BJ (cell line): Measurements from ENCODE around the gene TIMP3. TPM values are rescaled to one million over a fixed set of nuclear protein-coding genes. Genes with fewer than 3 reads are reported as not detected.

Source experiments
- CTCF ChIA-PET: fragments of 350-600 bp; formaldehyde crosslinking; extraction: SDS; loops from one replicate; lab custom pipeline; 2021; ENCODE audit warnings: antibody characterized with exemption, inconsistent platforms; lab: Yijun Ruan, JAX
- POLR2A ChIA-PET: fragments of 300-600 bp; sonication (Branson Sonifier 250); formaldehyde crosslinking; extraction: SDS; loops from one replicate; lab custom pipeline; 2021; ENCODE audit warnings: antibody characterized with exemption; lab: Charles Lee
- DNase-seq: peaks from one replicate; pipeline ENCODE4 v3.0.0-alpha.2; 2011; ENCODE audit warnings: low read depth
- H3K27me3 ChIP-seq: 2 replicates; pipeline ENCODE4 v1.6.0; 2011; ENCODE audit warnings: low read length; ENCODE audit not compliant: control insufficient read depth, insufficient read depth
- H3K36me3 ChIP-seq: 2 replicates; pipeline ENCODE4 v1.5.1; 2011; ENCODE audit warnings: low read length; ENCODE audit not compliant: control insufficient read depth, insufficient read depth
- H3K4me3 ChIP-seq: 2 replicates; pipeline ENCODE4 v1.5.1; 2011; ENCODE audit warnings: low read depth, mild to moderate bottlenecking, control low read depth, low read length
- CTCF ChIP-seq: IDR thresholded peaks from 2 replicates; pipeline ENCODE4 v1.5.1; 2011; ENCODE audit warnings: low read depth, mild to moderate bottlenecking, control low read depth, inconsistent platforms, low read length, moderate library complexity; ENCODE audit not compliant: insufficient read depth
- polyA plus RNA-seq: library from polyadenylated mRNA; depleted of rRNA; stranded (reverse); fragments of >200 nt; gene quantifications from 2 replicates; pipeline ENCODE4 v1.2.3, GENCODE V29; 2011

Gene TIMP3
- polyA plus RNA-seq, 1 experiment: 544 TPM

DNA sequence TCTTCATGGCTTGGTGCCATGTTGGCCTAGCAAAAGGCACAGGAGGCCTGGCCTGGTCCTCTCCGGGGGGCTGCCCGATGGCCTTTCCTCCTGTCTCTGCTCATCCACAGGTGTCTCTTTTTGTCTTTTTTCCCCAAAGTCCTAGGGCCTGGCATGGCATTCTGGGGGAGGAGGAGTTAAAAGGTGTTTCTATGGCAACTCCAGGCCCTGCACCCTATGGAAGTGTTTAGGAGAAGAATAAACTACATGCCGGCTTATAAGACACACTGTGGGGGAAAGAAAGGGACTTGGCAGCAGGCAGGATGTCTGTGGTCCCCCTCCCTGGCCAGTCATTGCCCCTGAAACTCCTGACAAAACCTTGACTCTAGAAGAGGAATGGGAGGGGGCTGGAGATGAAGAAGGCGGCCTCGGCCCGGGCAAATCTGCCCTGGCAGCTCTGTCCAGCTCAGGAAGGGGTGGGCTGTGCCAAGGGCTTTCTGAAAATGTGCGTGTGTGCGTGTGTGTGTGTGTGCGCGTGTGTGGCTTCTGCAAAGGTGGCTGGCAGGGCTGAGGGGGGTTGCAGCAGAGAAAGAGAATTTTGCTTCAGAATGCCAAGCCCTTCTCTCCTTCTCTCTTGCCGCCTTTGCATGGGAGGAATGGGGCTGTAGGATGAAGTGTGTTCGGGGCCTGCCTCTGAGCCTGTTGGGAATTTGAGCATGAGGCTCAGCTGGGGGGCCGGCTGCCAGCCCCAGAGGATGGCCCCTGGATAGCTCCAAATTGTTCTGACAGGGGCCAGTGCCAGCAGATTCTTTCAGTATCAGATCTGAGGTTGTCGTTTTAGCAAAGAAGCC is 3.2 kb downstream of the TIMP3 start:
- Histone ChIP-seq H3K4me3 (peak overlapping the region; percentile 96), H3K27me3 (no peaks in the 10 kb centered on the region), H3K36me3 (peaks cover 10% of the 10 kb centered on the region)
- POLR2A ChIA-PET: interaction anchor here (0.7 to 1.4 kb wide), 4 partner anchors 103 to 872 kb away, joined by 3 to 5 read pairs (median 4); no protein-coding TSS in a partner anchor
- CTCF ChIA-PET: interaction anchor here (1.2 to 12.8 kb wide), 8 partner anchors 8 to 275 kb away, joined by 4 to 266 read pairs (median 8); no protein-coding TSS in a partner anchor
- no peak for TF ChIP-seq CTCF
- DNase-seq: no peak

- Histone ChIP-seq H3K4me3 (no peak overlapping the region; the same call in 1 of the 2 replicates), H3K36me3 (peaks cover 11% of the 10 kb centered on the region), H3K27me3 (no peaks in the 10 kb centered on the region)
- TF ChIP-seq CTCF: no peak
- ChIA-PET CTCF (interaction anchor here (0.6 to 3.0 kb wide), 5 partner anchors 8 to 393 kb away, joined by 3 to 9 read pairs (median 5); partner anchors contain the start of gene RTCB), POLR2A (no interaction called here)
- DNase-seq: no peak
Measured at GRCh38 chr22:32805361-32805881, 3.9 kb downstream of the TIMP3 start.

DNA sequence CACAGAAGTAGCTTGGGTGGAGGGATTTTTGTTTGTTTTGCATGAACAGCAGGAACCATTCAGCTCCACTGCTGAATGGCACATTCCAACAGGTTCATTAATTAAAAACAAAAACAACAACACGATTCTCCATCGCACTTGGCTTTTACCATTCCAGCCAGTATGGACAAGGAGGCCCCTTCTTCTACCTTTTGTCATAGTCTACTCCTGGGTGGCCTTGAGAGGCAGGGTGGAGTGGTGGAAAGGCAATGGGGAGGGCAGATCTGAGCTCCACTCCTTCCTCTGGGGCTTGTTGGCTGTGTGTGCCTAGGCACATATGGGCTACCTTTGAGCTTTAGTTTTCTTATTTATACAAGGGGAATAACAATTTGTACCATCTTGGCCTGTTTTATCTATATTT is 4.8 kb downstream of the TIMP3 start:
- H3K27me3 ChIP-seq: no peaks in the 10 kb centered on the region
- no peak for DNase-seq
- peaks cover 14% of the 10 kb centered on the region for H3K36me3 ChIP-seq
- H3K4me3 ChIP-seq: no peak overlapping the region
- TF ChIP-seq CTCF: no peak
- ChIA-PET POLR2A (interaction anchor here (0.6 kb wide), 1 partner anchor 184 kb away, joined by 3 read pairs; no protein-coding TSS in a partner anchor), CTCF (interaction anchor here (1.1 to 1.9 kb wide), 5 partner anchors 9 to 394 kb away, joined by 3 to 6 read pairs (median 4); partner anchors contain the start of gene RTCB)

DNA sequence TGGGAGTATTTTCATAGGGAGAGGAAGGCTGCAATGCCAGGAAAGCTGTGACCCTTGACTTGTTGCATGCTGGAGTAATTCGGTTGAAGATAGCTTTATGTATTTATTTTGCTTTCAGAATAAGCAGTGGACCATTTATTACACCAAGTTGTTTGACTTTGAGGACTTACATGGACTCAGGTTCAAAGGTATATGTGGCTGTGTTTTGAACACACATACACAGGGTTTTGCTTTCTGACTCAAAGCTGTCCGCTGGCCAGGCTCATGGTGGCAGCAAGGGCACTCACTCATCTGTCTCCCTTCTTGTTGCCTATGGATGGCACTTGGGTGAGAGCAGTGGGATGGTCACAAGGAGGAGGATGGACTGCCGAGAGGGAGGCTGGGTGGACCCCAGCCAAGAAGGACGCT is 6.5 kb downstream of the TIMP3 start:
- no peak for TF ChIP-seq CTCF
- ChIA-PET POLR2A (no interaction called here), CTCF (interaction anchor here (0.5 to 2.2 kb wide), 5 partner anchors 9 to 279 kb away, joined by 3 to 12 read pairs (median 4); no protein-coding TSS in a partner anchor)
- DNase-seq: no peak
- no peaks in the 10 kb centered on the region for H3K27me3 ChIP-seq
- H3K36me3 ChIP-seq: peaks cover 14% of the 10 kb centered on the region
- no peak overlapping the region for H3K4me3 ChIP-seq
